SHP77 (cell line): Measurements from ENCODE around the gene PRRC1.

Experiments
- DNase-seq, 2 experiments: peaks; one replicate each; lab custom pipeline; 2025; lab: John Stamatoyannopoulos, UW

PRRC1 gene

GRCh38 chr5:127580731-127581130, 63.3 kb downstream of the PRRC1 start:
- no peak for DNase-seq

- no peak for DNase-seq
Measured at GRCh38 chr5:127581450-127581849, 64.0 kb downstream of the PRRC1 start.

GRCh38 chr5:127582773-127583370, 65.4 kb downstream of the PRRC1 start:
- DNase-seq, result no peak

GRCh38 chr5:127583866-127584265, 66.4 kb downstream of the PRRC1 start:
- DNase-seq, result no peak

GRCh38 chr5:127585661-127586060, 68.2 kb downstream of the PRRC1 start:
- DNase-seq, result no peak

- DNase-seq, result no peak
Measured at GRCh38 chr5:127586066-127586770, 68.8 kb downstream of the PRRC1 start.

- DNase-seq, result no peak
Measured at GRCh38 chr5:127586811-127587210, 69.4 kb downstream of the PRRC1 start.

- no peak for DNase-seq
Measured at GRCh38 chr5:127587246-127587917, 69.9 kb downstream of the PRRC1 start.

- DNase-seq, result no peak
Measured at GRCh38 chr5:127588368-127588767, 70.9 kb downstream of the PRRC1 start.

- DNase-seq, result no peak
Measured at GRCh38 chr5:127589309-127590030, 72.0 kb downstream of the PRRC1 start.

GRCh38 chr5:127590156-127590722, 72.8 kb downstream of the PRRC1 start:
- no peak for DNase-seq

- no peak for DNase-seq
Measured at GRCh38 chr5:127595484-127596368, 78.3 kb downstream of the PRRC1 start.

GRCh38 chr5:127596501-127596900, 79.1 kb downstream of the PRRC1 start:
- no peak for DNase-seq

- no peak for DNase-seq
Measured at GRCh38 chr5:127599320-127599719, 81.9 kb downstream of the PRRC1 start.

- DNase-seq, result no peak
Measured at GRCh38 chr5:127599847-127600246, 82.4 kb downstream of the PRRC1 start.

- DNase-seq, result no peak
Measured at GRCh38 chr5:127601111-127601510, 83.7 kb downstream of the PRRC1 start.

GRCh38 chr5:127601601-127602000, 84.2 kb downstream of the PRRC1 start:
- no peak for DNase-seq

GRCh38 chr5:127602481-127602880, 85.0 kb downstream of the PRRC1 start:
- DNase-seq, result no peak

GRCh38 chr5:127602896-127603844, 85.7 kb downstream of the PRRC1 start:
- DNase-seq, result no peak
